ENCODE measurements around the gene SPIB. TPM values are rescaled to one million over a fixed set of nuclear protein-coding genes. Genes with fewer than 3 reads are reported as not detected.

Gene SPIB
- total RNA-seq, 1 experiment from 2014 or later: 1.3 TPM

DNA sequence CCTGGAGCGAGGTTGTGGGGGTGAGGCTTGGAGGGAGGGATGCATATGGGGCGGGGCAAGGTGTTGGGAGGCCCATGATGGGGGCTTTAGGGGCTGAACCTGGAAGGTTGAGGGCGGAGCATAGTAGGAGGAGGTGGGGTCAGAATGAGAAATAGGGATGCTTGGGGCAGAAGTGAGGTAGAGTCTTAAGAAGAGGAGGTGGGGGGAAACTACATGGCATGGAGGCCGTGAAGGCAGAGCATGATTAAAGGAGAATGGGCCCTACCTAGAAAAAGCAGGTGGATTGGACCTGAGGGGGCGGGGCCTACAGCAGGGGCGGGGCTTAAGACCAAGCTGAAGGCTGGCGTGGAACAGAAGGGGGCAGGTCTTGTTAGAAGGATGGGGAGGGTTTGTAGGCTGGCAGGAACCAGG lies 41.7 kb upstream of the SPIB start:
- CTCF ChIA-PET: no interaction called here
- BruUV-seq (replicated peaks): no TSS peak
- TF ChIP-seq, protein P1, sequence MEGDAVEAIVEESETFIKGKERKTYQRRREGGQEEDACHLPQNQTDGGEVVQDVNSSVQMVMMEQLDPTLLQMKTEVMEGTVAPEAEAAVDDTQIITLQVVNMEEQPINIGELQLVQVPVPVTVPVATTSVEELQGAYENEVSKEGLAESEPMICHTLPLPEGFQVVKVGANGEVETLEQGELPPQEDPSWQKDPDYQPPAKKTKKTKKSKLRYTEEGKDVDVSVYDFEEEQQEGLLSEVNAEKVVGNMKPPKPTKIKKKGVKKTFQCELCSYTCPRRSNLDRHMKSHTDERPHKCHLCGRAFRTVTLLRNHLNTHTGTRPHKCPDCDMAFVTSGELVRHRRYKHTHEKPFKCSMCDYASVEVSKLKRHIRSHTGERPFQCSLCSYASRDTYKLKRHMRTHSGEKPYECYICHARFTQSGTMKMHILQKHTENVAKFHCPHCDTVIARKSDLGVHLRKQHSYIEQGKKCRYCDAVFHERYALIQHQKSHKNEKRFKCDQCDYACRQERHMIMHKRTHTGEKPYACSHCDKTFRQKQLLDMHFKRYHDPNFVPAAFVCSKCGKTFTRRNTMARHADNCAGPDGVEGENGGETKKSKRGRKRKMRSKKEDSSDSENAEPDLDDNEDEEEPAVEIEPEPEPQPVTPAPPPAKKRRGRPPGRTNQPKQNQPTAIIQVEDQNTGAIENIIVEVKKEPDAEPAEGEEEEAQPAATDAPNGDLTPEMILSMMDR (IDR thresholded peaks at IDR 0.05; ENCODE audit: unreplicated experiment): no peak
- DNase-seq: peak; percentile 50
- Mint-ChIP-seq H3K27me3 (ENCODE audit: unreplicated experiment) (no peaks in the 10 kb centered on the region), H3K27ac (ENCODE audit: unreplicated experiment) (peak overlapping the region; percentile 99), H3K9me3 (ENCODE audit: low read depth, unreplicated experiment) (no peaks in the 10 kb centered on the region), H3K4me1 (ENCODE audit: low read depth, unreplicated experiment) (peaks cover 15% of the 10 kb centered on the region), H3K4me3 (ENCODE audit: low read depth, unreplicated experiment) (peak overlapping the region; percentile 93), H3K36me3 (ENCODE audit: insufficient read depth, unreplicated experiment) (peaks cover 46% of the 10 kb centered on the region)
- intact Hi-C loops (cut with micrococcal nuclease; ENCODE audit: unreplicated experiment): no loop called here

GRCh38 chr19:50377517-50377916 lies 41.2 kb upstream of the SPIB start:
- Mint-ChIP-seq H3K36me3 (ENCODE audit: insufficient read depth, unreplicated experiment) (peaks cover 46% of the 10 kb centered on the region), H3K4me3 (ENCODE audit: low read depth, unreplicated experiment) (peak overlapping the region; percentile 93), H3K4me1 (ENCODE audit: low read depth, unreplicated experiment) (peaks cover 15% of the 10 kb centered on the region), H3K9me3 (ENCODE audit: low read depth, unreplicated experiment) (no peaks in the 10 kb centered on the region), H3K27ac (ENCODE audit: unreplicated experiment) (peak overlapping the region; percentile 99), H3K27me3 (ENCODE audit: unreplicated experiment) (no peaks in the 10 kb centered on the region)
- intact Hi-C loops (cut with micrococcal nuclease; ENCODE audit: unreplicated experiment): no loop called here
- TF ChIP-seq, protein P1 (IDR thresholded peaks at IDR 0.05; ENCODE audit: unreplicated experiment): no peak
- CTCF ChIA-PET: no interaction called here
- no TSS peak for BruUV-seq (replicated peaks)
- no peak for DNase-seq

DNA sequence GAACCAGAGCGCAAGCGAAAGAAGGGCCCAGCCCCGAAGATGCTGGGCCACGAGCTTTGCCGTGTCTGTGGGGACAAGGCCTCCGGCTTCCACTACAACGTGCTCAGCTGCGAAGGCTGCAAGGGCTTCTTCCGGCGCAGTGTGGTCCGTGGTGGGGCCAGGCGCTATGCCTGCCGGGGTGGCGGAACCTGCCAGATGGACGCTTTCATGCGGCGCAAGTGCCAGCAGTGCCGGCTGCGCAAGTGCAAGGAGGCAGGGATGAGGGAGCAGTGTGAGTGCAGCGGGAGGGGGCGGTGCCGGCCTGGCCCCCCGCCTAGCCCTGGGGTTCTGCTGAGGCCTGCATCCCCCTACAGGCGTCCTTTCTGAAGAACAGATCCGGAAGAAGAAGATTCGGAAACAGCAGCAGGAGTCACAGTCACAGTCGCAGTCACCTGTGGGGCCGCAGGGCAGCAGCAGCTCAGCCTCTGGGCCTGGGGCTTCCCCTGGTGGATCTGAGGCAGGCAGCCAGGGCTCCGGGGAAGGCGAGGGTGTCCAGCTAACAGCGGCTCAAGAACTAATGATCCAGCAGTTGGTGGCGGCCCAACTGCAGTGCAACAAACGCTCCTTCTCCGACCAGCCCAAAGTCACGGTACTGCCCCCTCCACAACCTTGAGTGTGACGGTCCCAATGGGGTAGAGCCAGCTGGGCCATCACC lies 40.4 kb upstream of the SPIB start:
- CTCF ChIA-PET: no interaction called here
- Mint-ChIP-seq H3K4me3 (ENCODE audit: low read depth, unreplicated experiment) (peak overlapping the region; percentile 93), H3K36me3 (ENCODE audit: insufficient read depth, unreplicated experiment) (peaks cover 54% of the 10 kb centered on the region), H3K4me1 (ENCODE audit: low read depth, unreplicated experiment) (peaks cover 19% of the 10 kb centered on the region), H3K9me3 (ENCODE audit: low read depth, unreplicated experiment) (no peaks in the 10 kb centered on the region), H3K27me3 (ENCODE audit: unreplicated experiment) (no peaks in the 10 kb centered on the region), H3K27ac (ENCODE audit: unreplicated experiment) (peak overlapping the region; percentile 99)
- TF ChIP-seq, protein P1 (IDR thresholded peaks at IDR 0.05; ENCODE audit: unreplicated experiment): no peak
- BruUV-seq (replicated peaks): no TSS peak
- DNase-seq: no peak
- intact Hi-C loops (cut with micrococcal nuclease; ENCODE audit: unreplicated experiment): no loop called here

DNA sequence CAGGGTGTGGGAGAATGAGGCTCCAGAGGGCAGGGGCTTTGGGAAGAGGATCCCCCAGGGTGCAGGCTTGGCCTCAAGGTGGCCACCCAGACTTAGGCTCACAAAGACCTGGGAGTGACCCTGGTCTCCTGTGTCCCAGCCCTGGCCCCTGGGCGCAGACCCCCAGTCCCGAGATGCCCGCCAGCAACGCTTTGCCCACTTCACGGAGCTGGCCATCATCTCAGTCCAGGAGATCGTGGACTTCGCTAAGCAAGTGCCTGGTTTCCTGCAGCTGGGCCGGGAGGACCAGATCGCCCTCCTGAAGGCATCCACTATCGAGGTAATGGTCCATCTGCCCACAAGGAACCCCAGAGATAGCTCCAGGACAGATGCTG lies 39.9 kb upstream of the SPIB start:
- no peak for DNase-seq
- Mint-ChIP-seq H3K4me1 (ENCODE audit: low read depth, unreplicated experiment) (peaks cover 25% of the 10 kb centered on the region), H3K9me3 (ENCODE audit: low read depth, unreplicated experiment) (no peaks in the 10 kb centered on the region), H3K27me3 (ENCODE audit: unreplicated experiment) (no peaks in the 10 kb centered on the region), H3K4me3 (ENCODE audit: low read depth, unreplicated experiment) (no peak overlapping the region), H3K27ac (ENCODE audit: unreplicated experiment) (no peak overlapping the region), H3K36me3 (ENCODE audit: insufficient read depth, unreplicated experiment) (peaks cover 60% of the 10 kb centered on the region)
- BruUV-seq (replicated peaks): no TSS peak
- intact Hi-C loops (cut with micrococcal nuclease; ENCODE audit: unreplicated experiment): no loop called here
- TF ChIP-seq, protein P1 (IDR thresholded peaks at IDR 0.05; ENCODE audit: unreplicated experiment): no peak
- CTCF ChIA-PET: no interaction called here

All from Calu3 (cell line).